NCI-H1105 treated with DMSO at 0.1 percent for 48 hours (cell line): ENCODE measurements around the gene SUPT3H.
"Not testable (repeated sequence)": the region's sequence is repeated elsewhere in the genome, so short reads cannot be mapped to it uniquely, and the experiment has no call there.

Experiments
- DNase-seq: peaks from one replicate; lab custom pipeline; 2025; lab: John Stamatoyannopoulos, UW

Gene SUPT3H

DNA sequence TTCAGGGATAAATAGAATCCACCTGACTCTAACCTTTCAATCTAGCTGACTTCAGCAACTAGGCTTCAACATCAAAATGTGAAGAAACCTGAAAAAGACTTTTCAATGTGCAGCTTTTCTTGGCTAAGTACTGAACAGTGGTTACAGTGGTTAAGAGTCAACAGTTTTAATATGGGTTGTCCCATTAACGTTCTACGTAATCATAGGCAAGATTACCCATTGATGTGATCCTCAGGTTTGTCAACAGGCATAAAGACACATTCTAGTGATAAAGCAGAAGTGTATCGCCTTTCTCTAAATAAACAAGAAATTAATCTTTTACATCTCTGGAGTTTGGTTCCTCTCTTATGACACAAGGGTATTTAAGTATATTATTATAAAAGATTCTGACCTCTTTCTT is 203.7 kb downstream of the SUPT3H start:
- DNase-seq = no peak

GRCh38 chr6:45171380-45171779 is 206.4 kb downstream of the SUPT3H start:
- no peak for DNase-seq

DNA sequence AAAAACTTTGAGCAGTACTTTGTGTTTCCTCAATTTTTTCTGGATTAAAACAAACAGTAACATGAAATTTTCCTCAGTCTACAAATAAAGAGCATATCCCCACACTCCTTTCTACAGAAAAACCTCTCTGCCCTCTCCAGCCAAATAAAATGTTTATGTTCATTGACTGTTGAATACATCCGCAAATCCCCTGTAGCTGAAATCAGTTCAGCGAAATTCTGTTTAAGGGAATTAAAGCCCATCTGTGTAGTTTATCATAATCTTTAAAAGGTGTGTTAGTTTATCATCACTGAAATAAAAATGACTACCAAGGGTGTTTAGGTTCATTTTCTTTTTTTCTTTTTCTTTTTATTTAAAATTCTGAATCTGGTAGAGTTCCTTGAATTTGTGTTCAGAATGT is 207.4 kb downstream of the SUPT3H start:
- DNase-seq = no peak

DNA sequence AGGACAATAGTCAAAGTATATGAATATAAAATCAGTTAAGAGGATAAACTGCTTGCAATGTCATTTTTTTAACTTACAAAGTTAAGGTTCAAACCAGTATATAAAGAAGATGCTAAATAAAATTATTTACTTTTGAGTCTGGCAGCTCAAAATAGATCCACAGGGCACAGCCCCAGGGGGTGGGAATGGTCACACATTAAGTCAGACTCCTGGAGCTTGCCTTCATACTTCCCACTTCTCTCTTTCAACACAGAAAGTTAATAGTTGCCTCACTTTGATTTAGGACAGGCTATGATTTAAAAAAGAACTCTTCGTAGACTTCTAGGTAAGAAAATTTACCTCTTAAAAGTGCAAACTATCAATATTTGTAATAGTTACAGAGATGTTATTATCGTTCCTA is 207.9 kb downstream of the SUPT3H start:
- DNase-seq = no peak

DNA sequence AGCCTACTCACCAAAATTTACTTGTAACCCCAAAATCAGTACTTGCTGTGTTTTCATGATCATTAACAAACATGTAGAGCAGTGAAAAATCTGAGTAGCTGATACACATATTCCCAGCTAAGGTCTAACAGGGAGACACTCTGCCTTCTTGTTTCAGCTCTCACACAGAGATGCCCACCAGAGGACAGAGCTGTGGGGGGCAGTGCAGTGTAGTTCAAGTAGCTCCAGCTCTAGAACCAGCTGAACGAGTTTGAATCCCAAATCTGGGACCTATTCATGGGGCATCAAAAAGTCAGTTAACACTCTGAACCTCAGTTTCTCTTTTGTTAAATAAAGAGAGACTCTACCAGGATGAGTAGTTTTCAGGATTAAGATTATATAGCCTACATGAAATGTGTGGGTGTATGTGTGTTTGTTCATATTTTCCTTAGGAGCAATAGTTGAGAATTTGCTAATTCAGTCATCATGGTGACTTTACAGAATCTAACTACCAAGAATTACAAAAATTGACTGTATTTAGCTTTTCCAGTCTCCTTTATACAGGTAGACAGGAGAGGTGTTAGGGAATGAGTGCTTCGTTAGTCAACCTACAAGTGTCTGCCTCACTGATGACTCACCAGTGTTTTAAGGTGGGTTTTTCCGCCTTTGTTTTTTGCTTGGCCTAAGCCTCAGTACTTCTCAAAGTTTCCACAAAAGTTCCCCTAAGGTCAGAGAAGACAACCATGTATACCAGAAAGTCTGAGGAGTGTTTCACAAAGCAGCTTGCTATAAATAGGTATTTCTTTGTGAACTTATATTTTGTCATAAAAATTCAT is 213.6 kb downstream of the SUPT3H start:
- no peak for DNase-seq

- no peak for DNase-seq
These were observed 217.4 kb downstream of the SUPT3H start for GRCh38 chr6:45160305-45160704.

DNA sequence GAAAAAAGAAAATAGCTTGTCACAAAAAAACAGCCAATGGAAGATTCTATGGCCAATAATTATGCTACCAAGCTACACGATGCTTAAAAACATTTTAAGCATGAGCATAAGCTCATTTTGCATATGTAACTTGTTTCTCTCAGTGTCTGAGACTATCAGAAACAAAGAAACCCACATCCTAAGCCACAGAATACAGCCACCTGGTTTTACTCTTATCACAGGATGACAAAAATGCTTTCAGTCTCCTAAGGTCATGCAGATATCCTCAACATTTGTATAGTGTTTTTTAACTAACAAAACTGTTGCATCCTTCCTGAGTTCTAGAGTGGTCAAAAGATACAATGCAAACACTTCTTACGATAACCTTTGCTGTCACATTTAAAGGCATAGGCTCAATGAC is 221.7 kb downstream of the SUPT3H start:
- DNase-seq = no peak

DNA sequence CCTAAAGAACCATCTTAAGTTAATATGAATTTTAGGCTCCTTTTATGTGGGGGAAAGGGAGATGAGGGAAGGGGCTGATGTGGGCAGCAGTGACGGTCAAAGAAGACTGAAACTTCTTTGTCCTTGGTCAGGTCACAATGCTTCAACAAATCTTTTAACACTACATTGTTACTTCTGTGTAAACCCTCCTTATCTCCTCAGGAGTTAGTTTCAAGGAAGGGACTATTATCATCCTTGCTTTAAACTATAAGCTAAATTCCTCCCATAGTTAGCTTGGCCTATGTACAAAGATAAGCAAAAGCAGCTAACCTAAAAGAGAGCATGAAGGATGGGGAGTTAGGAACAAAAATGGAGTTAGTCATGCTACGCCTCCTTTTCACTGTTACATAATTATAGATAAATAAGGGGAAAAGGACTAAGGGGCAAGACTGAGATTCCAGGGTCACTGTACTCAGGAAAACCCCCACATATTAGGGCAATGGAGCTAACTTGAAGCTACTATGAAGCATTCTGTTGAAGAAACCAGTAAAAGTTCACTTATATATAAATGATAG is 222.3 kb downstream of the SUPT3H start:
- no peak for DNase-seq

- no peak for DNase-seq
These were observed 223.1 kb downstream of the SUPT3H start for GRCh38 chr6:45154679-45155078.

DNA sequence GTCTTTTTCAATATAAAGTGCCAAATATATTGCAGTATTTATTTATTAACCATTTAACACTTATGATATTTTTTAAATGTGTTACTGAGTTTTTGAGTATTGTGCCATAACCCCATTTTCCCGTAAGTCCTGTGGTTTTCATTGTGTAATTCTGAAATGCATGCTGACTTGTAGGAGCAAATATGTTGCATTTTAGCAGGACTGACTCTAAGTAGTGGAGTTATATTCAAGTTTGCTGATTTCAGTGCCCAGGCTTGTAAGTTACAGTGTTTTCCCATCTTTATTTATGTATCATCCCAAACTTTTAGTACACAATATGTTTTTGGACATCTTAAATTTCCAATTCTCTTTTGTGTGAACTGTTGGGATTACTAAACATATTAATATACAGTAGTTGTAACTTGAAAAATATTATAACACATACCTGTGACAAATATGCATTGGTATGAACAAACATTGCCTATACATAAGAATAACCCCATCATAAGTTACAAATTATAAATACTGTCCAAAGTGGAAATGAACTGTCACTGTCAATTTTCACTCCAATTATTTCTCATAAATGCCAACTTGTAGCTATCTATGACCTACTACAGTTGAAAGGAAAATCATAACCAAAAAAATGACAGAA is 228.9 kb downstream of the SUPT3H start:
- no peak for DNase-seq

DNA sequence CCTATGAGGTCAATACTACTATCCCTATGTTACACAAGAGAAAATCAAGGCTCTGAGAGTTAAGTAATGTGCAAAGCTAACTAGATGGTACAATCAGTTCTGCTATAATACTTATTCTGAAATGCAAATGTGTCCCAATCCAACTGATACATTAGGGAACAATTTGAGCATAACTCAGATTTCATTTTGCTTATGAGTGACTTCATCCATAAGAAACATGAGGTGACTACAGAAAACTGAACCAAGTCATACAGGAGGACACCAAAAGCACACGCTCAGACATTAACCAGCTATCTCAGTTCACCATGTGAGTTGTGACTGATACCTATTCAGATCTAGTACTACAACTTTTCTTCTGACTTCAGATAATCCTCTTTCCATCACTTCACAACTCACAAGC is 229.5 kb downstream of the SUPT3H start:
- no peak for DNase-seq

- not testable (repeated sequence) for DNase-seq
These were observed 232.1 kb downstream of the SUPT3H start for GRCh38 chr6:45145658-45146057.

GRCh38 chr6:45138765-45139164 is 239.0 kb downstream of the SUPT3H start:
- no peak for DNase-seq

- no peak for DNase-seq
These were observed 241.2 kb downstream of the SUPT3H start for GRCh38 chr6:45136495-45136894.

GRCh38 chr6:45132658-45133294 is 245.0 kb downstream of the SUPT3H start:
- DNase-seq = no peak

DNA sequence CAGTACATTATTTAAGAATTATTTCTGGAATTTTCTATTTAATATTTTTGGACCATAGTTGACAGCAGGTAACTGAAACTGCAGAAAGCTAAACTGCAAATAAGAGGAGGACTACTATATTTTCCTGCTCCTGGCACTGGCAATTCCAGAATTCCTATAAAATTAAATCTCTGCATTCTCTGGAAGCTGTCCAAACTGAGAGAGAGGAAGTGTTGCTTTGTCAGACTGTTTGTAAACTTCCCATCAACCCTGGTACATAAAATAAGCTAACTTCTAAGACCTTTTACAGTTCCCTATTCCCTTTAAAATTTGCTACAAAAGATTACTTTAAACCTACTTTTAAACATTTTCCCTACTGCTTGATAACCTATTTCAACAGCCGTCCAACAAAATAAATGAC is 245.7 kb downstream of the SUPT3H start:
- no peak for DNase-seq

- DNase-seq = no peak
These were observed 248.7 kb downstream of the SUPT3H start for GRCh38 chr6:45129051-45129450.

DNA sequence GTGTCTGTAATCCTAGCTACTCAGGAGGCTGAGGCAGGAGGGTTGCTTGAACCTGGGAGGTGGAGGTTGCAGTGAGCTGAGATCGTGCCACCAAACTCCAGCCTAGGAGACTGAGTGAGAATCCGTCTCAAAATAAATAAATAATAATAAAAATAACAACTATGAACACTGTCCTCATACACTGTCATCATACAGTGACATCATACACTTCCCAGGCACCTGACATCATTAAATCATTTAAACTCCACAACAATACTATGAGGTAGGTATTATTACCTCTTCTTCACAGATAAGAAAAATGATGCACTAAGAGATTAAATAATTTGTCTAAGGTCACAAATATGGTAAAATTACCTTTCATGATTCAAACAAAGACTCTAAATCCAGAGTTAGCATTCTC is 250.5 kb downstream of the SUPT3H start:
- no peak for DNase-seq

- no peak for DNase-seq
These were observed 251.7 kb downstream of the SUPT3H start for GRCh38 chr6:45126033-45126432.

DNA sequence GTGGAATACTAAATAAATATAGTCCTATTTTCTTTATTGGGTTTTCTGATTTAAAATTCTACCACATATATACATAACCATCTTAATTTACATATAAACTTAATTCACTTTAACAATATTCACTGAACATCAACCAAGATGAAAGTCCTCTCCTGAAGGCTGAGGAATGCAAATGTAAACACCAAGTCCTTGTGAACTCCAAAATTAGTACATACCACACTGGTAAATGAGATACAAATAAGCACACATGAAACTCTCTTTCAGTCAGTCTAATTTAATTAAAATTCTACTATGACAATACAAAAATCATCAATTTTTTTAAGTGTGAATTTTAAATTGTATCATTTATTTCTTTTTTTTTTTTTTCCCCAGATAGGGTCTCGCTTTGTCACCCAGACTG is 254.7 kb downstream of the SUPT3H start:
- no peak for DNase-seq

GRCh38 chr6:45118754-45119153 is 259.0 kb downstream of the SUPT3H start:
- no peak for DNase-seq

- no peak for DNase-seq
These were observed 260.9 kb downstream of the SUPT3H start for GRCh38 chr6:45116714-45117410.
